Keratinocyte (primary cell): ENCODE results near the gene GNG2. TPM values are rescaled to one million over a fixed set of nuclear protein-coding genes. Genes with fewer than 3 reads are reported as not detected.

Experiments
- DNase-seq: peaks from one replicate; pipeline ENCODE4 v3.0.0-alpha.2; 2011; ENCODE audit warnings: low read depth, missing footprints, low spot score
- FAIRE-seq: peaks from 2 replicates; lab custom pipeline; 2011; peaks lifted over from hg19 to GRCh38; lab: Jason Lieb, UNC
- H2AFZ ChIP-seq: 2 replicates; pipeline ENCODE4 v1.6.0; 2012; ENCODE audit warnings: low read length, control low read depth, inconsistent platforms; ENCODE audit not compliant: control insufficient read depth
- H3K27ac ChIP-seq: 2 replicates; pipeline ENCODE4 v1.5.1; 2011; ENCODE audit warnings: low read length; ENCODE audit not compliant: control insufficient read depth, insufficient read depth
- H3K27me3 ChIP-seq: 3 replicates; pipeline ENCODE4 v1.6.0; 2011; ENCODE audit warnings: low read length; ENCODE audit not compliant: control insufficient read depth, insufficient read depth; ENCODE audit errors: extremely low read depth
- H3K36me3 ChIP-seq, 2 experiments: 2 replicates in 1 of 2; 3 replicates in 1 of 2; pipeline ENCODE4 v1.5.1; 2011; ENCODE audit warnings: low read length in 2 of 2, mild to moderate bottlenecking in 1 of 2; ENCODE audit not compliant: control insufficient read depth in 2 of 2, insufficient read depth in 2 of 2; ENCODE audit errors: extremely low read depth in 1 of 2
- H3K4me1 ChIP-seq: 3 replicates; pipeline ENCODE4 v1.5.1; 2011; ENCODE audit warnings: low read length; ENCODE audit not compliant: control insufficient read depth, insufficient read depth; ENCODE audit errors: extremely low read depth
- H3K4me2 ChIP-seq: 3 replicates; pipeline ENCODE4 v1.6.0; 2011; ENCODE audit warnings: low read depth, low read length; ENCODE audit not compliant: control insufficient read depth, insufficient read depth; ENCODE audit errors: extremely low read depth
- H3K4me3 ChIP-seq, 3 experiments: fragments of 200-600 bp in 1 of 3; sonication (generic) in 1 of 3; 2 replicates in 2 of 3; 3 replicates in 1 of 3; pipeline ENCODE4 v1.5.1; 2011 to 2016; ENCODE audit warnings: low read length in 3 of 3, mild to moderate bottlenecking in 3 of 3, control low read depth in 2 of 3, inconsistent platforms in 1 of 3, low read depth in 1 of 3, mixed read lengths in 1 of 3, mixed run types in 1 of 3, moderate library complexity in 1 of 3; ENCODE audit not compliant: control insufficient read depth in 2 of 3, insufficient read depth in 2 of 3; ENCODE audit errors: extremely low read depth in 1 of 3
- H3K79me2 ChIP-seq: 2 replicates; pipeline ENCODE4 v1.6.0; 2012; ENCODE audit warnings: low read length; ENCODE audit not compliant: control insufficient read depth, insufficient read depth
- H3K9ac ChIP-seq: 3 replicates; pipeline ENCODE4 v1.6.0; 2011; ENCODE audit warnings: low read length; ENCODE audit not compliant: control insufficient read depth, insufficient read depth; ENCODE audit errors: extremely low read depth
- H3K9me1 ChIP-seq: 3 replicates; pipeline ENCODE4 v1.6.0; 2011; ENCODE audit warnings: low read length; ENCODE audit not compliant: control insufficient read depth, insufficient read depth; ENCODE audit errors: extremely low read depth
- H3K9me3 ChIP-seq: 2 replicates; pipeline ENCODE4 v1.5.1; 2012; ENCODE audit warnings: low read depth, low read length; ENCODE audit not compliant: control insufficient read depth
- H4K20me1 ChIP-seq: 3 replicates; pipeline ENCODE4 v1.6.0; 2011; ENCODE audit warnings: low read length; ENCODE audit not compliant: control insufficient read depth, insufficient read depth; ENCODE audit errors: extremely low read depth
- CTCF ChIP-seq, 3 experiments: IDR thresholded peaks in 1 of 3; conservative IDR thresholded peaks in 1 of 3; optimal IDR thresholded peaks in 1 of 3; 2 replicates in 2 of 3; 3 replicates in 1 of 3; pipeline versions ENCODE3 to v1.5.1; 2011; ENCODE audit warnings: low read length in 3 of 3, mild to moderate bottlenecking in 3 of 3, moderate library complexity in 2 of 3, control low read depth in 1 of 3, inconsistent platforms in 1 of 3; ENCODE audit not compliant: insufficient read depth in 2 of 3; ENCODE audit errors: extremely low read depth in 1 of 3
- EZH2 ChIP-seq: IDR thresholded peaks from one replicate; pipeline ENCODE4 v1.6.1; 2012; ENCODE audit warnings: inconsistent platforms, mild to moderate bottlenecking, low read length, moderate library complexity
- dilution Hi-C: fragments of 300-500 bp; cut with MboI; formaldehyde crosslinking; loops from one replicate; pipeline ENCODE4 v1.7.0; 2020; ENCODE audit warnings: low sequenced_read_pairs; ENCODE audit not compliant: extremely low pct_ligation_motif_present
- polyA plus RNA-seq, 5 experiments: library from polyadenylated mRNA; depleted of rRNA in 3 of 5; stranded (reverse) in 3 of 5; stranded (forward) in 1 of 5; unstranded in 1 of 5; fragments of >200 nt; gene quantifications; 1 replicate in 1 of 5; 2 replicates in 3 of 5; 3 replicates in 1 of 5; pipeline versions ENCODE4 v1.2.1 to v1.2.3, GENCODE V29; 2011 to 2012; ENCODE audit warnings: missing spikeins in 2 of 5, low read depth in 1 of 5, low replicate concordance in 1 of 5

Gene GNG2
- polyA plus RNA-seq, 1 donor (not counting 4 experiments of a cell fraction or from before 2014, with no cell fraction given), result 0.28 TPM

- H3K9ac ChIP-seq, result no peak overlapping the region
- H3K4me3 ChIP-seq, result no peak overlapping the region
- no peaks in the 10 kb centered on the region for H3K4me1 ChIP-seq
- no peak overlapping the region for H2AFZ ChIP-seq
- DNase-seq (no peak), FAIRE-seq (no peak)
- TF ChIP-seq EZH2 (no peak), CTCF (optimal IDR thresholded peaks at IDR 0.05 in 1 of 3, IDR thresholded peaks at IDR 0.05 in 1 of 3, conservative IDR thresholded peaks at IDR 0.05 in 1 of 3; ENCODE audit: extremely low read depth in 1 of 3, insufficient read depth in 2 of 3, low read length in 3 of 3) (no peak)
- no peaks in the 10 kb centered on the region for H4K20me1 ChIP-seq
- H3K9me1 ChIP-seq, result no peaks in the 10 kb centered on the region
- H3K36me3 ChIP-seq, result no peaks in the 10 kb centered on the region
- no peak overlapping the region for H3K4me2 ChIP-seq
- H3K9me3 ChIP-seq, result no peaks in the 10 kb centered on the region
- H3K27ac ChIP-seq, result no peak overlapping the region
- dilution Hi-C loops, result no loop called here
- H3K27me3 ChIP-seq, result peaks cover 7% of the 10 kb centered on the region
- no peaks in the 10 kb centered on the region for H3K79me2 ChIP-seq
These were observed 7.3 kb downstream of the GNG2 start for GRCh38 chr14:51867741-51868140.

- TF ChIP-seq CTCF (optimal IDR thresholded peaks at IDR 0.05 in 1 of 3, IDR thresholded peaks at IDR 0.05 in 1 of 3, conservative IDR thresholded peaks at IDR 0.05 in 1 of 3; ENCODE audit: extremely low read depth in 1 of 3, insufficient read depth in 2 of 3, low read length in 3 of 3) (no peak), EZH2 (no peak)
- Histone ChIP-seq H3K9ac (no peak overlapping the region), H2AFZ (no peak overlapping the region), H3K36me3 (no peaks in the 10 kb centered on the region), H3K9me3 (no peaks in the 10 kb centered on the region), H3K27me3 (peaks cover 7% of the 10 kb centered on the region), H3K9me1 (no peaks in the 10 kb centered on the region), H3K4me1 (no peaks in the 10 kb centered on the region), H4K20me1 (no peaks in the 10 kb centered on the region), H3K4me2 (no peak overlapping the region), H3K79me2 (no peaks in the 10 kb centered on the region), H3K4me3 (no peak overlapping the region), H3K27ac (no peak overlapping the region)
- FAIRE-seq (no peak), DNase-seq (no peak)
- dilution Hi-C loops, result no loop called here
These were observed 8.0 kb downstream of the GNG2 start for GRCh38 chr14:51868405-51868804.
